GM04503 (cell line): ENCODE measurements around the gene TRAF3IP1.
"Not testable (repeated sequence)": the region's sequence is repeated elsewhere in the genome, so short reads cannot be mapped to it uniquely, and the experiment has no call there.

Source experiments
- DNase-seq: peaks from one replicate; pipeline ENCODE4 v3.0.0-alpha.2; 2012; ENCODE audit warnings: low read depth

Gene TRAF3IP1

DNA sequence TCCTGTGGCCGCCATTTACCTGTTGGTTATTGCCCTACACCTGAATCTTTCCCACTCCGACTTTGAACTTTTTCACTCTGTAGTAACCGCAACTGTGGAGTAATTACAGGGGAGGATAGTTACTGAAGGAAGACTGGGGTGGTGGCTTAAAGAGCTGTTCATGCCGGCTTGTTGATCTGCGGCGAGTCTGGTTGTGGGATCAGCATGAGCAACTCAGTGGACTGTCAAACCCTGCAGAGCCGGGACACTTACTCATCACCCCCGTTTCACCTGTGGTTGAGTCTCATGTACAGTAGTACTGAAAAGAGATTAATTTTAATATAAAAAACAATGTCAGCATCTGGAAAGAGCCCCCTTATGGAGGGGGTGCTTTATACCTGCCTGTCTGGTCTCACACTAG lies 108.5 kb downstream of the TRAF3IP1 start:
- no peak for DNase-seq

DNA sequence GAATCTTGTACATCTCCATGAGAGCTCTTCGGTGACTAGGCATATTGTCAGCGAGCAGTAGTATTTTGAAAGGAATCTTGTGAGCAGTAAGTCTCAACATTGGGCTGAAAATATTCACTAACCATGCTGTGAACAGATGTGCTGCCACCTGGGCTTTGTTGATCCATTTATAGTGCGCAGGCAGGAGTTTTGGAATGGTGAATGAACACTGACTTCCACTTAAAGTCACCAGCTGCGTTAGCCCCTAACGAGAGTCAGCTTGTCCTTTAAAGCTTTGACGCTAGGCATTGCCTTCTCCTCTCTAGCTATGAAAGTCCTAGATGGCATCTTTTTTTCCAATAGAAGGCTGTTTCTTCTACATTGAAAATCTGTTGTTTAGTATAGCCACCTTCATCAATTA lies 110.5 kb downstream of the TRAF3IP1 start:
- DNase-seq: no peak

GRCh38 chr2:238431456-238431855 lies 111.1 kb downstream of the TRAF3IP1 start:
- DNase-seq: no peak

DNA sequence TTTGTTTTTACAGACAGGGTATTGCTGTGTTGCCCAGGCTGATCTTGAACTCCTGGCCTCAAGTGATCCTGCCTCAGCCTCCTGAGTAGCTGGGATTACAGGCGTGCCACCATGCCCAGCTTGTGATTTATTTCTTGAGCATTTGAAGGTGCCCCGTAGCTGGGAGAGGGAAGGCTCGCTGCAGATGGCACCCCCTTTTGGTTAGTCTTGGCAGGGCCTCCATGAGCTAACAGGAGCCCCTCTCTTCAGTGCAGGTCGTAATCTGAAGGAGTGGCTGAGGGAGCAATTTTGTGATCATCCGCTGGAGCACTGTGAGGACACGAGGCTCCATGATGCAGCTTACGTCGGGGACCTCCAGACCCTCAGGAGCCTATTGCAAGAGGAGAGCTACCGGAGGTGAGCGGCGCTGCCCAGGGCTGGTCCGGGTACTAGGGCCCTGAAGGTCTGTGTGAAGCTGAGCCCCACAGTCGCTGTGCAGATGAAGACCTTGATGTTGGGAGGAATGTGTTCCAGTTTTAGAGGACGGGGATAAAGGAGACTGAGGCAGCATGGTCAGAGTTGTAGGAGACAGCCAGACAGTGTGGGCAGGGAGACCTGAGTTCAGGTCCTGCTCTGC lies 113.1 kb downstream of the TRAF3IP1 start:
- no peak for DNase-seq

DNA sequence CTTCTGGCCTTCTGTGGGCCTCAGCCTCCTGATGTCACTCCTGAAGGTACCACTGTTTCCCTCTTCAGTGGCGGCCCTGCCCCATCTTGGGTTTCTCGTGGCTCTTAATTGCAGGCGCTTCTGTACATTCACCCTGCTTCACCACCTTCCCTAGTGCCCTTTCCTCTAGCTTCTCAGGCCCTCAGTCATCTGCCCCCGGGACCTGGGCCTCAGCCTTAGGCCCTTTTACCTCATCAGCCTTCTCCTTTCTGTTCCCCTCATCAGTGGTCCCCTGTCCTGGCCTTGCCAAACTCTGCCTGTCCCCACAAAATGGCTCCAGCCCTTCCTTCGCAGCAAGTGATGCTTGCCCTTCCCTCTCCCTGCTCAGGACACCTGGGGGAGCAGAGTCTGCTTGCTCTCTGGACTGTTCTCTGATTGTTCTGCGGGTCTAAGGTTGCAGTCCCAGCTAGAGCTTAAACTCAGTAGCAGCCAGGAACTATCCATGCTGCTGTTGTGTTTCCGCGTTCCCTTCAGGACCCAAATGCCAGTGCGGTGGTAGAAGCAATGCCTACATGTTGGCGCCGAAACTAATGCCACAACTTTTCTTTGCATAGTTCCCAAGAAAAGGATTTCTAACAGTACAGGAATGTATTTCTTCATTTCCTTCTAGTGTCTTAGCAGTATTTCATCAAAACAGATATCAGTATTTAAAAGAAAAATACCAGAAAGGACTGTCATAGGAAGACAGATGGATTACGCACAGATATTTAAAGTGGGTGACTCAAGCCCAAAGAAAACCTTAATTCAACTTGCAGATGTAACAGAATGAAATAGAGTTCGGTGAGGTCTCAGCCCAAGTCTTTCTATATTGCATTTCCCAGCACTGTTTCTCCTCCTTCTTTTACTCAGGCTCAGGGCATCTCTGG lies 113.9 kb downstream of the TRAF3IP1 start:
- DNase-seq: peak; percentile 86

DNA sequence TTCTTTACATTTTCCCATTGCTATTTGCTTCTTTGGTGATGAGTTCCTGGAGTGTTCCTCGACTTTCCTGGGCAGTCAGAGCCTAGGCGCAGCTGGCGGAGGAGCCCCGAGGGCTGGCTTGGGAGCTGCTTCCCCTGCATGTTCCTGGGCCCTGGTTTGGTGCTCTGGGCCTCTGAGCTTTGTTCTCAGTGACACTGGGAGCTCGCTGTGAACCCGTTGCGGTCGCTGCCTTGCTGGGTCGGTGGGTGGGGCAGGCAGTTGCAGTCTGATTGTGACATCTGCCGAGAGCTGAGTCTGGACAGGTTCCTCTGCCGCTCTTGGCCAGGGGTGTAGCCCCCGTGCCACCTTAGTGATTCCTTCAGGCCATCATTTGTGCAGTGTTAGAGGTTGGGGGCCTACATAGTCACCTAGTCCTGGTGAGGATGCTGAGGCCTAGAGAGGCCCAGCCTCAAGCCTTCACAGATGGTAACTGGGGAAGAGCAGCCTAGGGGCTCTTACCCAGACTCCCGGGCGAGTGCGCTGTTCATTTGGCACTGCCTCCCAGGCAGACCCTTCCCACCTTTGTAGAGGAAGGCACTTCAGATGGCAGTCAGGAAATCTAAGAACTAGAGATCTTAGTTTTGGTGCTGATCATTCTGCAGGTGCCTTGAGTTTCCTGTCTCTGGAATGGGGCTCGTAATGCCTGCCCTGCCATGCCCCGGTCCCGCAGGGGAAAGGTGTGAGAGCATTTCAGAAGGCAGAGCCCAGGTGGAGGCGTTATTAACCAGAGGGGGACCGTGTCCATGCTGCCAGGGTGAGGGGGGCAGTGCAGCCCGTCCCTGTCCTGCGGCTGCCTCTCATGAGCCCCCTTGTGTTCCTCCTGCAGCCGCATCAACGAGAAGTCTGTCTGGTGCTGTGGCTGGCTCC lies 114.8 kb downstream of the TRAF3IP1 start:
- DNase-seq: no peak

GRCh38 chr2:238435752-238436096 lies 115.4 kb downstream of the TRAF3IP1 start:
- no peak for DNase-seq

DNA sequence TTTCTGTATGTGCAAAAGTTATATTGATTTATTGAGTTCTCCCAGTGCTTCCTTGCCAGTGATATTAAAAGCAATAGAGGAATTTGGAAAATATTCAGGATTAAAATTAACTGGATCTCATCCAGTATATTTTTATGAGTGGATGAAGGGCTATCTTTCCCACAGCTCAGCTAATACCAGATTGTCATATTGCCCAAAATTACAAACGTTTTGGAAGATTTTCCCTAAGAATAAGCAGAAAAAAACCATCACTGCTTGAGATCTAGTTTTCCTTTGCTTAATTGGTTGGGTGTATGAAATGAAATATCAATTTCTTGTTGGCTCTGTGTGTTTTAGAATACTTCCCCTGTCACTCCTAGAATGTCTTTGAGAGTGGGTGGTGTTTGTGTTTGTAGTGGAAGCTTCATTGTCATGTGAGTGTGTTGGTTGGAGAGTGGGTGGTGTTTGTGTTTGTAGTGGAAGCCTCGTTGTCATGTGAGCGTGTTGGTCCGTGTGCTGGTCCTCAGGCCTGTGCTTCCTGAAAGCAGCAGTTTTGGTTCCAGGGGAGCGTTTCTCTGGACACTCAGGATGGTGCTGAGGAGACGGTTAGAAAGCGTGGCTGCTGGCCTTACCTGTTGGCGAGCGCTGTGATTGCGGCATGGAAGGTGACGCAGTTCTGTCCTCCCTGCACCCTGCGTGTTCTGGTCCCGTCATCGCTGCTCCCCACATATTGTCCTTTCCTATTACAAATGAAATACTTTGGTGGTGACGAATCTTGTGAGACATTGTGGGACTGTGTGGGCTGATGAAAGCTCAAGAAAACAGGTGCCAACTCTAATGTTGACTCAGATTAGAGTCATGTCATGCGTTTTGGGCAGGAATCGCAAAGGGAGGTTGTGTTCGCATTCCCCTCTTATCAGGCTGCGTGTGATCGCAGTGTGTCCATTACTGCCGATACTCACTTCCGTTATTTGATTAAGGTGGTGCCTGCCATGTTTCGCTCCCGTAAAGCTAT lies 118.8 kb downstream of the TRAF3IP1 start:
- DNase-seq: peak; percentile 79

DNA sequence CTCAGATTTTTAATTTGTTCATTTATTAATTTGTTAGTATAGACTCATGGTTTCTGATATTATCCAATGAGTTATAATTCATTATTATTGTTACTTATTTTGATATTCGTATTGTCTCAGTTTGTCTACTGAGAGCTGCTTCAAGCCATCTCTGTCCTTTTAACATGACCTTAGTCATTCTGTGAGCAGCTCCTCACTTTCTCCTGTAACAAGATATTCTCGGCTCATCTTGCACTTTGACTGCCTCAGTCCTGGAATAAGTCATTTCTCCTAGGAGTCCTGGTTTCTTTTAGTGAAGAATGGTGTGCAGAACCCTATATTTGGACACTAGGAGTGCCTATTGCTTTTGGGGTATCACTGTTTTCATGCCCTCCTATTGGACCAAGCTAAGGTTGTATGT lies 119.6 kb downstream of the TRAF3IP1 start:
- no peak for DNase-seq

DNA sequence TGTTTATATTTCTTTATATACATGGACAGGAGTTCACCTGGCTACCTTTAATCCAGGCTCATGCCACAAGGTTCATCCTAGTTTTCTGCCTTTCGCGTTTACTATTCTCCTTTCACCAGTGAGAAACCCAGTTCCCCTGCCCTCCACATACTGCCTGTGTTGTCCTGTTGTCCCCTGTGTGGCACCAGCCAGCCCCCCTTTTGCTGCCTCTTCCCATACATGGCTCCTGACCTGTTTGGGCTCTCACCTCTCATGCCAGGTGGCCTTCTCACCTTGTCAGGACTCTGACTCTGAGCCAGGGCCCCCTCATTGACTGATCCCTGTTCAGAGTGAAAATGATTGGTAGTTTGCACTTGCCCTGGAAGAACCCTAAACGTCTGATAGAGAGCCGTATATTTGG lies 120.0 kb downstream of the TRAF3IP1 start:
- DNase-seq: no peak

DNA sequence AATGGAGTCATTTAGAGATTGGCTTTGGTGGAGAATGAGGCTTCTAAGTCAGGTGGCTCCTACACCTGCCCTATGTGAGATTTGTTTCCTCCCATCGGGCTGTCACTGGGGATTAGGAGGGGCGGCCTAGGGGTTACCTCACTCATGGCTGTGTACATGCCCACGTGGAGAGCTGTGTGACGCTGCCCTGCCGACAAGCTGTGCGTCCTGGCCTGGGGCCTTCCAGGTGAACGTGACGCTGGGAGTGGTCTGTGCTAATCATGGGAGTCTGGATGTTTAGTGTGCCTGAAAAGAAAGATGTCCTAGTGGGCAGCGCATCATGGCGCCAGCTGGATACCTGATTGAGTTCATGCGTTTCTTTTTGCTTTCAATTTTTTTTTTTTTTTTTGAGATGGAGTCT lies 120.4 kb downstream of the TRAF3IP1 start:
- DNase-seq: no peak

DNA sequence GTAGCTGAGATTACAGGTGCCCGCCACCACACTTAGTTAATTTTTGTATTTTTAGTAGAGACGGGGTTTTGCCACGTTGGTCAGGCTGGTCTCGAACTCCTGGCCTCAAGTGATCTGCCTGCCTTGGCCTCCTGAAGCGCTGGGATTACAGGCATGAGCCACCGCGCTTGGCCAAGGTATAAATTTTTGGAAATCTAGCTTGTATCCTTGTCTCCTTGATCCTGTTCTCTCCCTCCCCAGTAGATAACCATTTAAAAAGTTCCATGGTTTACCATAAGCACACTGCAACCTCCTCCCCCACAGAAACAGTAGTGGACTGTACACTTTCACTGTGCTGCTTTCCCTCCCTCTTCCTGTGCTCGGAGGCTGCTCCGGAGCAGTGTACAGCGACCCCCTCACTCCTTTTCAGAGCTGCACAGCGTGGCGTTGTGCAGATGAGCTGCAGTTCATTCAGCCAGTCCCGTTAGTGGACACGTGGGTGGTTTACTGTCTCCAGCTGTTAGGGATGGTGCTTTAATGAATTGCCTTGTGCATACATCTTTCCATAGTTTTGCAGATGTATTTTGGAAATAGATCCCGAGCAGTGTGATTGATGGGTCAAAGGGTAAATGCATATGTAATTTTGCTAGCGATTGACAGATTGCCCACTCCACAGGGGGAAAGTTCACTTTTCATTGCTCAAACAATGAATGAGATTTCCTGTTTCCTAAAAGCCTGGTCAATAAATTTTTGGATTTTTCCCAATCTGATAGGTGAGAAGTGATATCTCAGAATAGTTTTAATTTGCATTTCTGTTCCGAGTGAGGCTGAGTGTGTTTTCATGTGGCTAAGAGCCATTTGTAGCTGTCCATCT lies 121.2 kb downstream of the TRAF3IP1 start:
- no peak for DNase-seq

DNA sequence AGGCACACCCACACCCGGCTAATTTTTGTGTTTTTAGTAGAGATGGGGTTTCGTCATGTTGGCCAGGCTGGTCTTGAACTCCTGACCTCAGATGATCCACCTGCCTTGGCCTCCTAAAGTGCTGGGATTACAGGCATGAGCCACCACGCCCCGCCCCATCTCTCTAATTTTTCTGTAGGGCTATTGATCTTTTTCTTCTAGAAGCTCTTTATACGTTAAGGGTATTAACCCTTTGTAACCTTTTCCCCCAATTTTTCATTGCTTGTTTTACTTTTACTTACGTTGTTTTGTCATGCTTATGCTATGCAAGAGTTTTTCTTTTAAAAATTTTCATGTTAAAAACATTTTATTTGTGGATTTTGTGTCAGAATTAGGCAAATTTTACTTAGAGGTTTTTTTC lies 121.9 kb downstream of the TRAF3IP1 start:
- not testable (repeated sequence) for DNase-seq

GRCh38 chr2:238444242-238444641 lies 123.9 kb downstream of the TRAF3IP1 start:
- no peak for DNase-seq

- DNase-seq: no peak
These were observed 125.3 kb downstream of the TRAF3IP1 start for GRCh38 chr2:238445409-238446190.

- DNase-seq: no peak
These were observed 126.1 kb downstream of the TRAF3IP1 start for GRCh38 chr2:238446371-238446770.

- DNase-seq: no peak
These were observed 128.0 kb downstream of the TRAF3IP1 start for GRCh38 chr2:238448031-238448955.

DNA sequence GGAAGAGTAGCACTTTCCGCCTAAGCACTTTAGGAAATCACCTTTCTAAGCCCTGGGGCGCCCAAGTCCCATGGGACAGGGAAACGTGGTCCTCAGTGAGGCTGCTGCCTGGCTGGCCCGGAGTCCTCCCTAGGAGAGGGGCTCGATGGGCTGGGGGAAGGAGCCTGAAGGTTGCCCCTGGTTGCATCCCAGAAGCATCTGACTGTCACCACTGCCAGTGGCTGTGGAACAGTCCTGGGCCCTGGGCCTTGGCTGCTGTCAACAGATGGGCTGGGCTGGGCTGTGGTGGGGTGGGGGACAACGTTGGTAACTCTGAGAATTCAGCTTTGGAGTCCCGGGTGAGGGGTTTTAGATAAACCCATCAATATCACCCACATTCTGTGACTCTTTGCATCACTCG lies 128.9 kb downstream of the TRAF3IP1 start:
- DNase-seq: no peak
